Breast epithelium (tissue), 3 donors: ENCODE data around the gene TMEM9.

Experiments used
- CTCF ChIP-seq, 3 donors: fragments of 450-650 bp; IDR thresholded peaks; one replicate each; pipeline ENCODE4 v1.5.1; 2016 to 2017; ENCODE audit warnings: antibody characterized with exemption in 3 of 3, mild to moderate bottlenecking in 3 of 3, moderate library complexity in 3 of 3
- POLR2A ChIP-seq: fragments of 450-650 bp; IDR thresholded peaks from one replicate; pipeline ENCODE4 v1.6.1; 2016; ENCODE audit warnings: antibody characterized with exemption, mild to moderate bottlenecking, moderate library complexity
- POLR2AphosphoS5 ChIP-seq, 3 donors: sonication (generic); formaldehyde crosslinking; IDR thresholded peaks; one replicate each; pipeline ENCODE4 v1.6.1; 2017; ENCODE audit warnings: antibody characterized with exemption in 3 of 3

GRCh38 chr1:201153474-201154388, 543 bp downstream of the TMEM9 start:
- TF ChIP-seq CTCF (IDR thresholded peaks at IDR 0.05): no peak
- no peak for TF ChIP-seq POLR2A
- TF ChIP-seq POLR2AphosphoS5 (IDR thresholded peaks at IDR 0.05): no peak
